Glomerular visceral epithelial cell (primary cell): ENCODE data around the gene POLL.

Experiments used
- DNase-seq: peaks from one replicate; pipeline ENCODE4 v3.0.0-alpha.2; 2016; ENCODE audit errors: extremely low spot score

The POLL gene

DNA sequence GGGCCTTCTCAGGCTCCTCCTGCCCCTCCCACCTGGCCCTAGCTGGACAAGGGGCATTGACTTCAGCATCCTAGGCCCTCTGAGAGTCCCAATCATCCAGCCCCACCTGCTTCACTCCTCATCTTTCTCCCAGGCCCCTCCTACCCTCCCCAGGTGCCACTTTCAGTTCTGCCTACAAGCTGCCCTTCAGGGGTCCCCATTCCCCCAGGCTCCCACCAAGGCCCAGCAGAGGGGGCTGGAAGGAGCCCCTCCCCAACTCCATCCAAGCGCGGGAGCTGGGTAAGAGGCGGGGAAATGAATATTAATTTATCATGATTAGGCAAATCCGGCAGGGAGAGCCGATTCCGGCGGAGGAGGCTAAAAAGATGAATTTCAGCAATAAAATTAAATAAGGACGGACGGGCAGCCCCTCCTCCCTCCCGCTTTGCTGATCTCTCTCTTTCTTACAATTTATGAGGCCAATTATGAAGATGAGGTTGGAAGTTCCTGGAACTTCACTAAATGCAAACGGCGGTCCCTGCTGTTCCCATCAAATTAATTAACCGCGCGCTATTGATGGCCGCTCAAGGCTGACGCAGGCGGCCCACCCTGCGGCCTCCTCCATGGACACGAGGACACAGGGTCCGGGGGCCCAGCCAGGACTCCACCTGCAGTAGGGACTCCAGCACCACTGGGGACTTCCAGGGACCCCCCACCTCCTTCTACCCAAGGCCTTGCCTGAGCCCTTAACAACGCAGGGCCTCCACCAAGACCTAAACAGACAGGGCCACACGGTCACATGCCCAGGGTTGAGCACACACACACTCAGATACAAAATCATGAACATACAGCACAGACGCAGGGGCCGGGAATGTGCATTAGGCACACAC is 13.9 kb downstream of the POLL start:
- DNase-seq, result no peak

DNA sequence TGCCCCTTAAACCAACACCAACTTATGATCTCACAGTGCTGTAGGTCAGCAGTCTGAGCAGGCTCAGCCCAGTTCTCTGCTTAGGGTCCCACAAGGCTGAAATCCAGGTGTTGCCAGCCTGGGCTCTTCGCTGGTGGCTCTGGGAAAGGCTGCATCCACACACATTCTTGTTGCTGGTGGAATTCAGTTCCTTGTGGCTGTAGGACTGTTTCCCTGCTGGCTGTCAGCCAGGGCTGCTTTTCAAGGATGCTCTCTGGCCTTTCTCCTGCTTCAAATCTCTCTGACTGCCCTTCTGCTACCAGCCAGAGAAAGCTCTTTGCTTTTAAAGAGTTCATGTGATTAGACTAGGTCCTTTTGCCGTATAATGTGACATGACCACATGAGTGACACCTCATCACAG is 15.3 kb downstream of the POLL start:
- DNase-seq, result no peak

DNA sequence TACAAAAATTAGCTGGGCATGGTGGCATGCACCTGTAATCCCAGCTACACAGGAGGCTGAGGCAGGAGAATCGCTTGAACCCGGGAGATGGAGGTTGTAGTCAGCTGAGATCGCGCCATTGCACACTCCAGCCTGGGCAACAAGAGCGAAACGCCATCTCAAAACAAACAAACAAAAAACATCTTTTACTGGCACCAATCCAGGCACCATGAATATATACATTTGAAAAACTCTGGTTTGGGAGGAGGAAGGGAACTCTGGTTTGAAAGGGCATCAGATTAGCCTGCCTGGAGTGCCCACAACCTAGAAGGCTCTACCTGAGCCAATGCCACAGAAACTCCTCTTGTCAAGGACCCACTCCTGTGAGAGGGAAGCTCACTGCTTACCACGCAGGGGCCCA is 15.9 kb downstream of the POLL start:
- no peak for DNase-seq

DNA sequence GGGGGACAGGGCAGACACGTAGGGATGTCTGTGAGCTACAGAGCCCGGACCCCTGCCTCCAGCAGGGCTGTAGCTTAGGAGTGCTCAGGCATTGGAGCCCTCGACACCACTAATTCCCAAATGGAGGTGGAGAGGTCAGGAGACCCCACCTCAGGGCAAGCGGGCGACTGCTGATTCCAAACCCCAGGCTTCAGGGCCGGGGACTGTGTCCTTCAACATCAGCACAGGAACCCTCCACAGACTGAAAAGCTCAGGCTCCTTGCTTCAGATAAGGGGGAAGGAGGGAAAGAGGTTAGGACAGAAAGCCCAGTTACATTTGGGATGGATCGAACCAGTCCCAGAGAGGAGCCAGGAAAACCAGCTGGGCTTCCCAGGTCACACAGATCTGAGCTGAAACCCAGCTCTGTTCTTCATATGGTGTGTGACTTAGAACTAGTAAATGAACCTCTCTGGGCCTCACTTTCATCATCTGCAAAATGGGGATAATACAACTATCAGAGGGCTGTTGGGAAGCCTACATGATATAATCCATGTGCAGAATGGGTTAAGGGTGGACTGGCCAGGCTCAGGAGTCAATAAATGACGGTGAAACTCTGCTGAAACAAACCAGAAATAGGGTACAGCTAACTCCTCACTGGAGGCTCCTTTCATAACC is 16.7 kb downstream of the POLL start:
- no peak for DNase-seq

DNA sequence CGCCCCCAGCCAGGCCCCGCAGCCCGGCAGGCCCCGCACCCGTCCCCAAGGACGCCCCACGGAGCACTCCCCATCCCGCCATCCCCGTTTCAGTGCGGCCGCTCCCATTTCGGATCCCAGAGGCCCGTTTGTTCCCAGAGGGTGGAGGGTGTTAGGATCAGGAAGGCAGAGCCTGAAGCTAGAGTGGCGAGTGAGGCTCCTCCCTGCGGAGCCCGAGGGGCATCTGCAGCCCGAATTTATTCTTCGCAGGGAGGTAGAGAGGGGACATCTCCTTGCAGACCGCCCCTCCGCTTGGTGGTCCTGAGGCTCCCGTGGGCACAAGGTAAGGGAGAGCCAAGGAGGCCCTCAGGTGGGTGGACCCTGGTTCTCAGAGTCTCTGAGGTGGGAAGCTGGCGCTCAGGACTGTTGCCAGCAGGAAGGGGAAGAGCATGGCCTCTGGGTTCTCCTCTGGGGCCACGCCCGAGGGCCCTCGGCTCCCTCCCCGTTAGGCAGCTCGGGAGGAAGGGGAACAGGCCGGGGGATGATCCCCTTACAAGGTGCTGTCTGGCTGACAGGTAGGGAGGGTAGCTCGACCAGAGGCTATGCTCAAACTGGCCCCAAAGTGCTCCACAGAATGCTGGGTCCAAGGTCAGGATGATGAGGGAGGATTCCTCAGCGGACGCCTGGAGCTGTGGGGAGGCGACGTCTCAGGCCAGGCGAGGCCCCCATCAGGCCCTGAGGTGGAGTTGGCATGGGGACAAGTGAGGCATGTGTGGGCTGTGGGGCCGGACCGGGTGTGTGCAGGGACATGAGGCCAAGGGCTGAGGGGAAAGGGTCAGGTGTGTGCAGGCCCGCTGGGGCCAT is 17.4 kb downstream of the POLL start:
- DNase-seq, result no peak

DNA sequence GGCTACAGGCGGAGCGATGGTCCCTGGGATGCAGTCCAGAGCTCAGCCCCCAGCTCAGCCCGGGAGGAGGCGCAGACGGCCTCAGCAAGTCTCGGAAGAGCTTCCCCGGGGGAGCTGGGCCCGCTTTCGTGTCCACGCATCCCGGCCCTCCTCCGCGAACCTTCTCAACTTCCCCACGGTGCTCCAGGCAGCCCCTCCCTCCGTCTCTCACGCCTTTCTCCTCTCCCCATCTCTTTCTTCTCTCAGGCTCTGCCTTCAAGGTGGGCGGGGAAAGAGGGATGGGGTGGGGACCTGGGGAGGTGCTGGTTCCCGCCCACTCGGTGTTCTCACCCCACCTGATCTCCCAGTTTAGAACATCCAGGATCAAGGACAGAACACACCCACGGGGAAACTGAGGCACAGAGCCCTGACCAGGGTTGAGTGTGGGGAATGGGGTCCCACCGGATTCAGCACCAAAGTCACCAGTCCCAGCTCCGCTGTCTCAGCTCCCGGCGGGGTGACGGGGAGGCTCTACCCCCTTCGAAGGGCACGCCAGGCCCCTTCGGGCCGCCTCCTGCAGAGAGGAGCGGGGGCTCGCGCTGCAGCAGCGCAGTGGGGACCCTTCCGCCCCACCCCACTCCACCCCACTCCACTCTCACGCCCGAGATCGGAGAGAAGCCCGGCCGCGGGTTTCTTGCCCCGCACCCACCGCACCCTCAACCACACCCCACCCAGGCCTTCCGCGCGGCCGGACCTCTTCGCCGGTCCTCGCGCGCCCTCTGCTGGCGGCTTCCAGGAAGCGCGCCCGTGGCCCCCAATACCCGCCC is 18.2 kb downstream of the POLL start:
- DNase-seq, result peak; percentile 71

DNA sequence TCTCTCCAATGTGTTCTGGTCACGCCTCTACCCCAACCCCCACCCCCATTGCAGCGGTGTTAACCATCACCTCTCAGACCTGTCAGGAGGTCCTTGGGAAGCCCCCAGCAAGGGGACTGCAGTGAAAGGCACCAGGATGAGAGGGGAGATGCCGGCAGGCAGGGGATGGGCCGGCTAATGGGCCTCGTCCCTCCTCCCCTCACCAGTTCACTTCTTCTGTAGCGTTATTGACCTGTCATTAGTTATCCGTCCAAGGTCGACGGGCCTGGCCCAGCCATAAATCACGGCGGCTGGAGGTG is 18.8 kb downstream of the POLL start:
- no peak for DNase-seq

DNA sequence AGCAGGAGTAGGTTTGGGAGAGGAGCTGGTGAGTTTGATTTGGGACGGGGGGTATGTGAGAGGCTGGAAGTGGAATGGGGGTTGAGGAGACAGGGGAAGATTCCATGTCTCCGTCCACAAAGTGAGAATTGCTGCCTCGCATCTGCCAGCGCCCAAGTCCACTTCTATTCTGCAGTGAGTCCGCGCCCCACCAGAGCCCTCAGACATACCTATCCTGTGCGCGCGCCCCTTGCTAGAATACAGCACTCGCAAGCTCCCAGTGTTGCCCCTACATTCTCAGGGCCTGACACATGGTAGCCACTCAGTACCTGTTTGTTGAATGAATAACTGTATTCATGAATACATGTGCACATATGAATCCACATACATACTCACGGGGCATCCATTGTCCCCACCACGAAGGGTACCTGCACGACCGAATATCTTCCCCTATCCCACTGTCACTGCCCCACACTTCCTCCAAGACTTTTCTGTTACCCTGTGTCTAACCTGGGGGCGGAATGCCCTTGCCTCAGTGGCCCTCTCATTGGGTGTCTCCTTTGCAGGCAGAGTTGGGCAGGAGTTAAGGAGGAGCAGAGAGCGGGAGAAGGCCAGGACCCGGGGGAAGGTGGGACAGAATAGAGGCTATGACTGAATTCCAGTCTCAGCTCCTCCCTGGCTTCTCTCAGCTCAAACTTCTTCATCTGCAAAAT is 19.9 kb downstream of the POLL start:
- DNase-seq, result no peak

DNA sequence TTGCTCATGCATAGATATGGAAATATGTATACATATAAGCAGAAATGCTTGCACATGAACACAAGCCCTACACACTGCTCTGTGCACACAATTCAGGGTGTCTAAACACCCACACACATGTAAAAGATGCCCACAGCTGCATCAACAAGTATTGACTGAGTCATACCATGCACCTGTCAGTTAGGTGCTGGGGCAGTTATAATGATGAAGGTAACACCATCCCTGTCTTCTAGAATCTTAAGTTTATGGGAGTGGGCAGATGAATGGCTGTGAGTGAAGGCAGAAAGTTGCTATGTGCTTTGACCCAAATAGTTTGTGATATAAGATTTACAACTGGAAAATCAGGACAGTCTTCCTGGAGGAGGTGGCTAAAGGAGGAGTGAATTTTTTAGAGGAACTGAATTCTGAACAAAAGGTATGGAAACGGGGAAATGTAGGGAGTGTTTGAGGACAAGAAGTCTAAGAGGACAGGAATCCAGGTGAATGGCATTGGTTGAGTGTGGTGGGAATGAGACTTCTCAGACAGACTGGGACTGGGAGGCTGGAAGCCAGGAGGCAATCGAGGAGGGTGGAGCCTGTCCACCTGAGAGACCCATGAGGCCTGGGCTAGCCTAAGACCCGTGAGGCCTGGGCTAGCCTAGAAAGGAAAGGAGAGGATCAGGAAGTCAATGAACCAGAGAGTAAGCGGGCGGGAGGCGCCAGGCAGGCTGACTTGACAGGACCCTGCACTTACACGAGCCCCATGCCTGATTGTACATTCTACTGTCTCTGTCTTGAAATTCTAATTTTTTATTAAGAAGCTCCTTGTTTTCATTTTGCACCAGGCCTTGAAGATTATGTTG is 20.7 kb downstream of the POLL start:
- DNase-seq, result no peak

DNA sequence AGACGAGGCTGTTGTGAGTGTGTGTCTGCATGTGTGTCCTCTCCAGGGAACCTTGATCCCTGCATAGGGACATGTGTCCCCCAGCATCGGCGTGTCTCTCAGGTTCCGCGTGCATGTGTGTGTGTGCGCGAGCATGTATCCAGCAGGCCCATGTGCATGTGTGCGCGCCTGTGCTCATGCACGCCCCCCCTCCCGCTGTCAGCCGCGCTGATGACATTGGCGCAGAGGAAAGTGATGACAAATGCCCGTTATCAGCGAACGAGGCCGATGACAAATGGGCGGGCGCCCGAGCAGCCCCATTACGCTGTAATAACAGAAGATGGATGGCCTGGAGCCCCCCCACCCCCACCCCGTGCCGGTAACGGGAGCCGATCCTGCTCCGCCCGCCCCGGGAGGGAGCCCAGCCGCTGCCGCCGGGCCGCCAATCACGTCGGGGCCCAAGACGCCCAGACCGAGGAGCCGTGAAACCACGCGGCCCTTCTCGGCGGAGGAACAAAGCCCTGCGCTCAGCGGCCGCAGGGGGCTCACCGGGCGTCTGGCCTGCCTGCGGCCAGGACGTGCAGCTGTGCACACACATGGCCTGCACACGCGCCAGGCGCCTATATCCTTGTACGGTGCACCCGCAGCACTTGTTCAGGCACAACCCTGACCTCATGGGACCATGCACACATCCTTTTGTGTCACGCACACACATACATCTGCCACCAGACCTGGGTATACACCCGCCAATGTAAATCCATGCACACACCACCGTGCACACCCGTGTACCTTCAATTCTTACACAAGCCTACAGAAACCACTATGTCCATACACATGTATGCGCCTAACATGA is 21.5 kb downstream of the POLL start:
- no peak for DNase-seq

DNA sequence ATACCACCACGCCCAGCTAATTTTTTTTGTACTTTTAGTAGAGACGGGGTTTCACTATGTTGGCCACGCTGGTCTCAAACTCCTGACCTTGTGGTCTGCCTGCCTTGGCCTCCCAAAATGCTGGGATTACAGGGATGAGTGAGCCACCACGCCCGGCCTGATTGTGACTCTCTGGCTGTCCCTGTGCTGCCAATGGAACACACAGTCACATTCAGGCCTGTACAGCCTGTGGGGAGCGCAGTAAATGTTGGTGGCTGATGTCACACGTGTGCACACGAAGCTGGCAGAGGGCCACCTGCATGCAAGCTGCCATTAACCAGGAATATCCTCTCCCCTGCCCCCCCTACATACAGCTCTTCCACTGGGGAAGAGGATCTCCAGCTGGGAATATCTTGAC is 22.1 kb downstream of the POLL start:
- no peak for DNase-seq

DNA sequence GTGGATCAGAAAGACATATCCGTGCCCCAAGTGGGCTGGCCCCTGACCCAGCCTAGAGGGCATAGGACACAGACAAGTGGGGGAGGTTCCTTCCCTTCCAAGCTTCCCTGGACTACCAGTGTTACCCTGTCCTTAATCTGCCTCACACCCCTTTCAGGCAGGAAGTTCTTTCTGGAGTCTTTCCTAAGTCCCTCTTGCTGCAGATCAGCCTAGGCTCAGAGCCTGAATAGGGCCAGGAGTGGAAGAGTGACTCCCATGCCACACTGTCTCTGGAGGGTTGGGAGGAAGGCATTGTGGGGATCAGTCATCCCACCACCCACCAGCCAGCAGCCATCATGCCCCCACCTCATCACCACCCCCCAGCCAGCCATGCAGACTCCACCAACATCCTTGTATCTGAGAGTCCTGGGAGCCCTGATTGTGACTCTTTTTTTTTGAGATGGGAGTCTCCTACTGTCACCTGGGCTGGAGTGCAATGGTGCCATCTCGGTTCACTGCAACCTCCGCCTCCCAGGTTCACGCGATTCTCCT is 22.6 kb downstream of the POLL start:
- DNase-seq, result no peak

DNA sequence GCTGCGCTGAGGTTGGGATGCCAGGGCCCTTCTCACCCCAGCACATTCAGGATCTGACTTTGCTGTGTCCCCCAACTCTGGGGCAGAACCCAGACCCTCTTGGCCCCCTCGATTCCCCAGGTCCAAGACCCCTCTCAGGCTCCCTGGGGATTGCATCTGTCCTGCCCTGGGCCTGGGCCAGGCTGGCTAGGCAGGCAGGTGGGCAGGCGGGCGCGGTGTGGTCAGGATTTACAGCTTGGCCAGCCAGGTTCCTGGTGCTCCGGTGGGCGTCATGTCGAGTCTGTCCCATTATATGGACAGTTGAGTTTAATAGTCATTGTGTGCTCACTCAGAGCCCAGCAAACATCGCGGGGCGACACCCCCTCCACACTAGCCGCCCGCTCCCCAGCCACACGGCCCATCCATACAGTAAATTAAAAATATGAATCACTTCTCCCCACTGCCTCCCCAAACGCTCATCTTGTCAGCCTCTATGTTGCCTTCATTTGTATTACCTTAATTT is 23.5 kb downstream of the POLL start:
- no peak for DNase-seq

DNA sequence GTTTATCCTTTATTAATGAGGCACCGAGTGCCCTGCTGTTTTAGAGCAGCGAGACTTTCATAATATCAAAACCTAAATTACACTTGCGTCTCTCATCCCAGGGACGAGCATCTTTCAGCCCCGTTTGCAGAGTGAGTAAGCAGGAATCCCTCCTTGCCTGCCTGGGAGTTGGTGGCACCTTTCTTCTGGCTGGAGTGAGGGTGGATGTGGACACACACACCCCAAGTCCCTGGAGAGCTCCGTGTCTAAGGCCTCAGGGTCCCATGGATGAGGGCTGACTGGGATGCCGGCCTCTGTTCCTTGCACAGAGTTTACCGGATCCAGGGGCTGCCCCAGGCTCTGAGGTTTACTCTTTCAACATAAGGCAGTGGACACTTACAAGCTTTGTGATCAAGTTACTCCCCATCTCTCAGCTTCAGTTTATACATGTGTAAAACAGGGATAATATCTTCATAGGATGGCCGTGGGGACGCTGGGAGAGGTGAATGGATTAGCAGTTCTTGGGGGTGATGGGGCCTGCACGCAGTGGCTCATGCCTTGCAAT is 24.5 kb downstream of the POLL start:
- DNase-seq, result no peak

DNA sequence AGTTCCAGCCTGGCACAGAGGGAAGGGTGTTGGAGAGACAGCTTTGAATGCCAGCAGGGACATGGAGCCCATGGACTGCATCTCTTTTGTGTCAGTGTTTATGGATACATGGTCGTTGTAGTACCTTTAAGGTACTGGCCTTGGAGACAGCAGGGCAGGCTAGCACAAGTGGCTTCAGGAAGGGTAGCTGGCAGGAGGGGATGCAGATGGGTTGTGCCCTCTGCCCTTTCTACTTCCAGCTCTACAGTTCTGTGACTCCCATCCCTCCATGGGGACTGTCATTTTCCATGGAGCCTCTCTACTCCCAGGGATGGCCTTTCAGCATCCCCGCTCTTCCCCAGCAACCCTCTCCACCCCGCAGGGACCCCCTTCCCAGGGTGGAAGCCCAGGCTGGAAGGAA is 25.1 kb downstream of the POLL start:
- DNase-seq, result no peak

DNA sequence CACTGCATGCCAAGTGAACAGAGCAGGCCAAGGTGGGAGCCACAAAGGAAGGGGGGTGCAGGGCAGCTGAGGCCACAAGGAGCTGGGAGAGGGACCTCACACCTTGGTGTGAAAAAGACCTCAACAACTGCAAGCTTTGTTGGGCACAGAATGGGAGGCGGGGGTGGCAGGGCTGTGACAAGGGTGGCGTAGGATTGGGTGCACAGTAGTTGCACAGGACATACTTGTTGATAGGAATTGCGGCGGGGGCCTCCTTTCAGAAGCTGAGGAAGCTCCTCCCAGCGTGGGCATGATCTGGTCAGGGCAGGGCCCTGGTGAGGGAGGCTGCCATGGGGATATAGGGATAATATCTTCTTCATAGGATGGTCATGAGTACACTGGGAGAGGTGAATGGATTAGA is 25.8 kb downstream of the POLL start:
- no peak for DNase-seq

DNA sequence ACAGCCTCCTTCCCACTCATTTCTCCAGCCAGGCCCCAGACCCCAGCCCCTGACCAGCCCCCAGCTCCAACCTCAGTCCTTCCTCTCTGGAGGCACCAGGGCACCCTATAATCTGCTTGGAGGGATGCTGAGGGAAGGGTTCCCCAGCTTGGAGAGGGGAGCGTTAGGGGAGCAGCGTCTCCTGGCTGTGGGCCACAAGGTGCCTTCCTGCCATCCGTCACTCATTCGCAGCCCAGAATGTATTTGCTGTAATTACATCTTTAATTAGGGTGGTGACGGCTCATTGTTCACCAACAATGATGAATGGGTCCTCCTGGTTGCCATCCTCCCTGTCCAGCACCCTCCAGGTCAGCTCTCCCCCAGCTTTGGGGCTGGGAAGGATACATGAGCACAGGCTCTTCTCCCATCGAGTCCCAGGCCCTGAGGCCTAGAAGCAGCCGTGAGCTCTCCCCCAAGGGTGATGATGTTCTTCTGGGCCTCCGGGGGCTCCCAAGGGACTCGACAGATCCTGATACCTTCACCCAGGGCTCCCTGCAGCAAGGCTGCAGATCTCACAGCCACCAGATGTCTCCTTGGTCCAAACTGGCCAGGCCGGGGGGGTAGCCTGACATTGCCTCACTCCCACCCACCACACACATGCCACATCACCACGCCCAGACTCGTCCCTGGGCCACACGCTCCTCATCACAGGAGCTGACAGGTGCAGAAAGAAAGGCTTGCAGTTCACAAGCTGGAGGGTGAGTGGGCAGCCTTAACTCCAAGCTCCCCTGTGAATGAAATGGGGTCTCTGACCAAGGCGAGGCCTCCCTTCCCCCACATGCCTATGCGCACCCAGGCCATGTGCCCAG is 26.8 kb downstream of the POLL start:
- no peak for DNase-seq
